Lung (tissue), 12 donors: ENCODE data around the gene BCL2L12. TPM values are rescaled to one million over a fixed set of nuclear protein-coding genes. Genes with fewer than 3 reads are reported as not detected.

ENCODE experiments used
- ATAC-seq: fragments of 200-7000 bp; cut with Tn5 transposase; one replicate; pipeline ENCODE4 v1.9.1; 2020; ENCODE audit warnings: moderate number of reproducible peaks; ENCODE audit not compliant: insufficient read depth, low FRiP score
- DNase-seq, 3 donors: peaks; one replicate each; pipeline ENCODE4 v3.0.0-alpha.2; 2013 to 2017
- H3K27ac ChIP-seq, 2 donors: one replicate each; pipeline ENCODE4 v1.5.1; 2013; ENCODE audit warnings: mild to moderate bottlenecking in 2 of 2, moderate library complexity in 2 of 2, control low read depth in 1 of 2, inconsistent platforms in 1 of 2, low read depth in 1 of 2, low read length in 1 of 2
- H3K27me3 ChIP-seq, 3 donors: one replicate each; pipeline ENCODE4 v1.5.1; 2013; ENCODE audit warnings: low read length in 2 of 3; ENCODE audit not compliant: control insufficient read depth in 3 of 3, insufficient read depth in 3 of 3
- H3K36me3 ChIP-seq, 4 donors: one replicate each; pipeline ENCODE4 v1.5.1; 2013; ENCODE audit warnings: low read length in 4 of 4, mild to moderate bottlenecking in 1 of 4, moderate library complexity in 1 of 4; ENCODE audit not compliant: control insufficient read depth in 4 of 4, insufficient read depth in 4 of 4
- H3K4me1 ChIP-seq, 5 donors: one replicate each; pipeline ENCODE4 v1.5.1; 2013; ENCODE audit warnings: low read length in 5 of 5, mild to moderate bottlenecking in 2 of 5, moderate library complexity in 1 of 5; ENCODE audit not compliant: control insufficient read depth in 5 of 5, insufficient read depth in 5 of 5
- H3K4me3 ChIP-seq: one replicate; pipeline ENCODE4 v1.5.1; 2013; ENCODE audit warnings: mild to moderate bottlenecking, control low read depth, moderate library complexity
- H3K9ac ChIP-seq, 2 donors: one replicate each; pipeline ENCODE4 v1.5.1; 2013; ENCODE audit warnings: low read length in 2 of 2, control low read depth in 1 of 2; ENCODE audit not compliant: insufficient read depth in 1 of 2
- H3K9me3 ChIP-seq, 4 donors: one replicate each; pipeline ENCODE4 v1.5.1; 2013; ENCODE audit warnings: low read length in 3 of 4, mild to moderate bottlenecking in 1 of 4, moderate library complexity in 1 of 4; ENCODE audit not compliant: control insufficient read depth in 4 of 4, insufficient read depth in 3 of 4
- CTCF ChIP-seq: IDR thresholded peaks from 2 replicates; pipeline ENCODE4 v1.5.1; 2012; ENCODE audit warnings: mild to moderate bottlenecking; ENCODE audit errors: control extremely low read depth, extremely low read depth
- WGBS, 2 donors: extraction: QIAGEN DNeasy Blood & Tissue Kit; methylation state at CpG; one replicate each; pipeline ENCODE4 v1.1.7; 2013; 5-methylcytosine and 5-hydroxymethylcytosine counted together
- polyA plus RNA-seq, 2 donors: library from polyadenylated mRNA; stranded (reverse); fragments of 200-250 nt; gene quantifications; one replicate each; pipeline ENCODE4 v1.2.1, GENCODE V29; 2013
- total RNA-seq, 2 donors: library from RNA; depleted of rRNA in 1 of 2; stranded (reverse); fragments of >200 nt in 1 of 2; gene quantifications; one replicate each; pipeline ENCODE4 v1.2.1, GENCODE V29; 2014 to 2021
- donor health status: control.
- donor health status: control.
- donor health status: Bipolar disorder and iron deficiency.
- donor health status: healthy.
- donor health status: DM: yes; HTN: yes; CAD: no.

BCL2L12 gene
- total and polyA plus RNA-seq, 4 donors, result 3.5 to 26.1 (median 20.9) TPM

DNA sequence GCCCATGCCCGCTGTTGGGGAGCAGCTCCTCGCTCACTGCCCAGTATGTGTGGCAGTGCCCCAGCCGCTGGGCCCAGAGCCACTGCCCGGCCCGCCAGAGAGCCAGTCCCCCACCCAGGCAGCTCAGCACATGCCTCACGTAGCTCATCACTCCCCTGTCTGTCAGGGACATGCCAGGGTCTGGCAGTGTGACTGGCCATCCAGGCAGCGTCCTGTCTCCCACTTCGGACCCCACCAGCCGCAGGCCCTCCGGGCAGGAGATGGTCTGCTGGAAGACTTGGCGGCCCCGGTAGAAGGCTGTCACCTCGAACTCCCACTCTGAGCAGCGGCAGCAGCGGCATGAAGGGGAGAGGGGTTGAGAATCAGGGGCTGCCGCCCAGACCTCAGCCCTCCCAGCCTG is 3.7 kb upstream of the BCL2L12 start:
- DNase-seq (no peak), ATAC-seq (no peak)
- H3K27me3 ChIP-seq, result no peaks in the 10 kb centered on the region
- no peak overlapping the region for H3K27ac ChIP-seq
- no peak for TF ChIP-seq CTCF
- no peak overlapping the region for H3K9ac ChIP-seq
- H3K36me3 ChIP-seq, result peaks cover 11 to 57% (median 29%) of the 10 kb centered on the region in 4 donors
- peaks cover 0 to 15% (median 8%) of the 10 kb centered on the region in 5 donors for H3K4me1 ChIP-seq
- no peaks in the 10 kb centered on the region for H3K9me3 ChIP-seq
- no peak overlapping the region for H3K4me3 ChIP-seq
- WGBS, 2 donors, result 93 to 96% methylated on average over 13 to 16 of the region's 16 CpGs

GRCh38 chr19:49663224-49663623 is 2.5 kb upstream of the BCL2L12 start:
- no peak overlapping the region for H3K9ac ChIP-seq
- peaks cover 7 to 47% (median 26%) of the 10 kb centered on the region in 4 donors for H3K36me3 ChIP-seq
- WGBS, 2 donors, result 92 to 98% methylated on average over 12 of the region's 12 CpGs
- H3K9me3 ChIP-seq, result no peaks in the 10 kb centered on the region
- H3K4me3 ChIP-seq, result no peak overlapping the region
- H3K27ac ChIP-seq, result no peak overlapping the region
- DNase-seq (no peak), ATAC-seq (no peak)
- peaks cover 0 to 16% (median 8%) of the 10 kb centered on the region in 5 donors for H3K4me1 ChIP-seq
- no peaks in the 10 kb centered on the region for H3K27me3 ChIP-seq
- TF ChIP-seq CTCF, result no peak

- Histone ChIP-seq H3K4me1 (peaks cover 0 to 16% (median 8%) of the 10 kb centered on the region in 5 donors), H3K4me3 (peak overlapping the region; percentile 74), H3K36me3 (peaks cover under 1 to 35% (median 19%) of the 10 kb centered on the region in 4 donors), H3K27me3 (no peaks in the 10 kb centered on the region), H3K9me3 (no peaks in the 10 kb centered on the region), H3K27ac (peak overlapping the region; percentile 72 to 94), H3K9ac (peak overlapping the region; percentile 49 to 67)
- WGBS, 2 donors, result 1% methylated on average over 53 of the region's 53 CpGs
- TF ChIP-seq CTCF, result peak; percentile 12
- peak; percentile 82 for ATAC-seq
- peak; percentile 80 to 90 (median 86) for DNase-seq
Measured at GRCh38 chr19:49664171-49665035, 1.3 kb upstream of the BCL2L12 start.
